WTC11 (cell line): Measurements from ENCODE around the gene UBE2L3. TPM values are rescaled to one million over a fixed set of nuclear protein-coding genes. Genes with fewer than 3 reads are reported as not detected.

Source experiments
- ATAC-seq: fragments of 200-7000 bp; cut with Tn5 transposase; 2 replicates; pipeline ENCODE4 v1.10.0; 2021; ENCODE audit warnings: mild to moderate bottlenecking, moderate library complexity
- CTCF ChIA-PET: fragments of 300-600 bp; sonication (Branson Sonifier 250); formaldehyde crosslinking; loops from one replicate; lab custom pipeline; 2021; ENCODE audit warnings: antibody characterized with exemption; lab: Charles Lee
- POLR2A ChIA-PET: fragments of 350-600 bp; sonication (Branson Sonifier 250); formaldehyde crosslinking; loops from one replicate; lab custom pipeline; 2021; ENCODE audit warnings: antibody characterized with exemption; lab: Charles Lee
- DNase-seq: peaks from one replicate; pipeline ENCODE4 v3.0.0; 2021; ENCODE audit warnings: low spot score
- H3K27ac Mint-ChIP-seq: 2 replicates; pipeline ENCODE4 v1.8.0; 2021; ENCODE audit warnings: mixed read lengths
- H3K27me3 Mint-ChIP-seq: 2 replicates; pipeline ENCODE4 v1.8.0; 2021; ENCODE audit warnings: low read depth, mild to moderate bottlenecking, moderate library complexity, mixed read lengths
- H3K36me3 Mint-ChIP-seq: 2 replicates; pipeline ENCODE4 v1.8.0; 2021; ENCODE audit warnings: mixed read lengths
- H3K4me1 Mint-ChIP-seq: 2 replicates; pipeline ENCODE4 v1.8.0; 2022; ENCODE audit warnings: mixed read lengths
- H3K4me3 Mint-ChIP-seq: 2 replicates; pipeline ENCODE4 v1.8.0; 2021; ENCODE audit warnings: mild to moderate bottlenecking, moderate library complexity, mixed read lengths
- H3K9me3 Mint-ChIP-seq: 2 replicates; pipeline ENCODE4 v1.8.0; 2021; ENCODE audit warnings: mixed read lengths
- ATF1 ChIP-seq: sonication (generic); formaldehyde crosslinking; IDR thresholded peaks from 2 replicates; pipeline ENCODE4 v1.8.1; 2023; ENCODE audit warnings: mild to moderate bottlenecking, moderate library complexity, missing genetic modification reagents
- FOXP1 ChIP-seq: sonication (generic); formaldehyde crosslinking; IDR thresholded peaks from 2 replicates; pipeline ENCODE4 v1.8.0; 2022; ENCODE audit warnings: missing genetic modification reagents, mild to moderate bottlenecking, moderate library complexity, borderline replicate concordance
- GRHL2 ChIP-seq: fragments of 250-450 bp; sonication (Bioruptor Pico); IDR thresholded peaks from 2 replicates; pipeline ENCODE4 v1.8.0; 2022; ENCODE audit warnings: mild to moderate bottlenecking, moderate library complexity; ENCODE audit not compliant: insufficient replicate concordance, severe bottlenecking
- KAT7 ChIP-seq: sonication (generic); formaldehyde crosslinking; IDR thresholded peaks from 2 replicates; pipeline ENCODE4 v1.8.1; 2023; ENCODE audit warnings: missing genetic modification reagents, mild to moderate bottlenecking, borderline replicate concordance
- NR2C2 ChIP-seq: sonication (generic); formaldehyde crosslinking; IDR thresholded peaks from 2 replicates; pipeline ENCODE4 v1.8.0; 2022; ENCODE audit warnings: mild to moderate bottlenecking, missing genetic modification reagents
- SP1 ChIP-seq: sonication (generic); formaldehyde crosslinking; conservative IDR thresholded peaks from 2 replicates; pipeline ENCODE4 v1.8.1; 2022; ENCODE audit warnings: missing genetic modification reagents
- TEAD4 ChIP-seq: sonication (generic); formaldehyde crosslinking; IDR thresholded peaks from 2 replicates; pipeline ENCODE4 v1.8.0; 2022; ENCODE audit warnings: mild to moderate bottlenecking, missing genetic modification reagents
- ZNF232 ChIP-seq: sonication (generic); formaldehyde crosslinking; IDR thresholded peaks from 2 replicates; pipeline ENCODE4 v1.8.0; 2022; ENCODE audit warnings: mild to moderate bottlenecking, missing genetic modification reagents
- ZNF317 ChIP-seq: sonication (generic); formaldehyde crosslinking; IDR thresholded peaks from 2 replicates; pipeline ENCODE4 v1.8.1; 2023; ENCODE audit warnings: low read depth, mild to moderate bottlenecking, moderate library complexity, missing genetic modification reagents, borderline replicate concordance
- ZNF396 ChIP-seq: fragments of 250-450 bp; sonication (Bioruptor Pico); IDR thresholded peaks from 2 replicates; pipeline ENCODE4 v1.8.0; 2021; ENCODE audit warnings: mild to moderate bottlenecking, moderate library complexity, borderline replicate concordance
- ZNF671 ChIP-seq: fragments of 250-450 bp; sonication (Bioruptor Pico); IDR thresholded peaks from 2 replicates; pipeline ENCODE4 v1.8.0; 2021; ENCODE audit warnings: mild to moderate bottlenecking
- total RNA-seq: library from RNA; stranded (reverse); gene quantifications from 3 replicates; pipeline ENCODE4 v1.2.3, GENCODE V29; 2021
- TF ChIP-seq, protein P1 (sequence below): sonication (generic); formaldehyde crosslinking; IDR thresholded peaks from 2 replicates; pipeline ENCODE4 v1.8.0; 2022; ENCODE audit warnings: mild to moderate bottlenecking, missing genetic modification reagents
- TF ChIP-seq, protein P2 (sequence below): sonication (generic); formaldehyde crosslinking; IDR thresholded peaks from 2 replicates; pipeline ENCODE4 v1.8.1; 2023; ENCODE audit warnings: mild to moderate bottlenecking, missing genetic modification reagents
- TF ChIP-seq, protein P3 (sequence below): sonication (generic); formaldehyde crosslinking; IDR thresholded peaks from 2 replicates; pipeline ENCODE4 v1.8.0; 2022; ENCODE audit warnings: mild to moderate bottlenecking, missing genetic modification reagents
- TF ChIP-seq, protein P4 (sequence below): sonication (generic); formaldehyde crosslinking; IDR thresholded peaks from 2 replicates; pipeline ENCODE4 v1.8.1; 2022; ENCODE audit warnings: low read depth, missing genetic modification reagents, borderline replicate concordance

Gene UBE2L3
- total RNA-seq, 1 experiment from 2014 or later, result 79.1 TPM

DNA sequence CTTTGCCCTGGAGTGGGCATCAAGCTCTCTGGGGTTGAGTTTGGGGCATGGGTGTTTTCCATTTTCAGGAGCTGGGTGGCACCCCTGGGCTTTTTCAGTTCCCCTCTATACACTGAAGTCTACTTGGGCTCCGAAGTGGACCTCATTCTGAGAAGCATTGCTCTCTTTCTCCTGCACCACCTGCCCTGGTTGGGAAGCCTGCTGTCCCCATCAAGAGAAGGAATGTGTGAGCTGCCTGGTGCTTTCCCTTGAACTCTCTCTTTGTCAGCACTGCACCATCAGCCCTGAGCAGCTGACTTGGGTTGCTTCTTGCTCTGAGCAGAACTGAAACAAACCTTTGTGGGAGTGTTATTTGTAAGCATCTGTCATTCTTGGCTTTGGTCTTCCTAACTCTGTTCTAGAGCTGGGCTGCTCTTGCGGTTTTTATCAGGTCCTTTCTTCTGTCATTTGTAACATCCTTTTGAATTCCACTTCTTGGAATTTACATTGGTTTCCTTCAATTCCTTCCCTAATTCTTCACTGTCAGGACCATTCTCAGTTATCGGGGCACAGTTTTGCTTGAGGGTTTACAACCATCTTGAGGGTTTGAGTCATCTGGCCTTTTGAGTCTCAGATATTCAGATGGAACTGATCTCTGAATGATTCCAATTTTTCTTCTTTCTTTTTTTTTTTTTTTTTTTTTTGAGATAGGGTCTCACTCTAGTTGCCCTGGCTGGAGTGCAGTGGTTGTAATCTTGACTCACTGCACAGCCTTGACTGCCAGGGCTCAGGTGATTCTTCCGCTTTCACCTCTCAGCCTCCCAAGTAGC lies 20.5 kb downstream of the UBE2L3 start:
- POLR2A ChIA-PET, result no interaction called here
- ATAC-seq (no peak), DNase-seq (no peak)
- Mint-ChIP-seq H3K27ac (peak overlapping the region; percentile 51), H3K4me1 (peaks cover 20% of the 10 kb centered on the region), H3K36me3 (peaks cover 4% of the 10 kb centered on the region; the same call in 1 of the 2 replicates), H3K4me3 (no peak overlapping the region), H3K9me3 (no peaks in the 10 kb centered on the region), H3K27me3 (no peaks in the 10 kb centered on the region; the same call in 1 of the 2 replicates)
- TF ChIP-seq, protein P1, sequence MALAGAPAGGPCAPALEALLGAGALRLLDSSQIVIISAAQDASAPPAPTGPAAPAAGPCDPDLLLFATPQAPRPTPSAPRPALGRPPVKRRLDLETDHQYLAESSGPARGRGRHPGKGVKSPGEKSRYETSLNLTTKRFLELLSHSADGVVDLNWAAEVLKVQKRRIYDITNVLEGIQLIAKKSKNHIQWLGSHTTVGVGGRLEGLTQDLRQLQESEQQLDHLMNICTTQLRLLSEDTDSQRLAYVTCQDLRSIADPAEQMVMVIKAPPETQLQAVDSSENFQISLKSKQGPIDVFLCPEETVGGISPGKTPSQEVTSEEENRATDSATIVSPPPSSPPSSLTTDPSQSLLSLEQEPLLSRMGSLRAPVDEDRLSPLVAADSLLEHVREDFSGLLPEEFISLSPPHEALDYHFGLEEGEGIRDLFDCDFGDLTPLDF (CRISPR knock-in tag), result no peak
- TF ChIP-seq, protein P2, sequence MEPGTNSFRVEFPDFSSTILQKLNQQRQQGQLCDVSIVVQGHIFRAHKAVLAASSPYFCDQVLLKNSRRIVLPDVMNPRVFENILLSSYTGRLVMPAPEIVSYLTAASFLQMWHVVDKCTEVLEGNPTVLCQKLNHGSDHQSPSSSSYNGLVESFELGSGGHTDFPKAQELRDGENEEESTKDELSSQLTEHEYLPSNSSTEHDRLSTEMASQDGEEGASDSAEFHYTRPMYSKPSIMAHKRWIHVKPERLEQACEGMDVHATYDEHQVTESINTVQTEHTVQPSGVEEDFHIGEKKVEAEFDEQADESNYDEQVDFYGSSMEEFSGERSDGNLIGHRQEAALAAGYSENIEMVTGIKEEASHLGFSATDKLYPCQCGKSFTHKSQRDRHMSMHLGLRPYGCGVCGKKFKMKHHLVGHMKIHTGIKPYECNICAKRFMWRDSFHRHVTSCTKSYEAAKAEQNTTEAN, result no peak
- no peak for TF ChIP-seq ATF1 (CRISPR knock-in tag)
- CTCF ChIA-PET, result interaction anchor here (0.7 kb wide), 1 partner anchor 41 kb away, joined by 4 read pairs; no protein-coding TSS in a partner anchor

DNA sequence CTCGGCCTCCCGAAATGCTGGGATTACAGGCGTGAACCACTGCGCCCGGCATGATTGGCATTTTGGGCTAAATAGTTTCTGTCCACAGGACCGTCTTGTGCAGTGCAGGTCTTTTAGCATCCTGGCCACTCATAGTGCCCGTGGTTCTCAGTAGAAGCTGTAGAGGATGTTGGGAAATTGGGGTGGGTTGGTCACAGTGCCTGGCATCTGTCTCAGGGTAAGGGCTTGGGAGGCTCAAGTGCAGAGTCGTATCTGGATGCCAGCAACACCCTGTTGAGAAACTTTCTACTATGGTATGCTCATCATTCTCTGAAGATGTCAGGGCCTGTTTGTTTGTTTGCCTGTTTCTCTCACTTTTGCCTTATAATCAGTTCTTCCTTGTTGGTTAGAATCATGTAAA lies 21.9 kb downstream of the UBE2L3 start:
- CTCF ChIA-PET, result interaction anchor here (0.6 kb wide), 1 partner anchor 8 kb away, joined by 3 read pairs; no protein-coding TSS in a partner anchor
- DNase-seq (no peak), ATAC-seq (no peak)
- POLR2A ChIA-PET, result no interaction called here
- Mint-ChIP-seq H3K27me3 (no peaks in the 10 kb centered on the region; the same call in 1 of the 2 replicates), H3K9me3 (no peaks in the 10 kb centered on the region), H3K4me1 (peaks cover 18% of the 10 kb centered on the region), H3K36me3 (peaks cover 14% of the 10 kb centered on the region), H3K27ac (peak overlapping the region; percentile 61; the same call in 1 of the 2 replicates), H3K4me3 (no peak overlapping the region)
- TF ChIP-seq ZNF396 (CRISPR knock-in tag), result no peak
- TF ChIP-seq, protein P3, sequence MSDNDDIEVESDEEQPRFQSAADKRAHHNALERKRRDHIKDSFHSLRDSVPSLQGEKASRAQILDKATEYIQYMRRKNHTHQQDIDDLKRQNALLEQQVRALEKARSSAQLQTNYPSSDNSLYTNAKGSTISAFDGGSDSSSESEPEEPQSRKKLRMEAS (CRISPR knock-in tag), result no peak
- TF ChIP-seq ZNF317 (CRISPR knock-in tag), result no peak
- no peak for TF ChIP-seq TEAD4 (CRISPR knock-in tag)
- TF ChIP-seq ZNF671 (CRISPR knock-in tag), result no peak
- TF ChIP-seq SP1 (CRISPR knock-in tag), result no peak
- no peak for TF ChIP-seq FOXP1
- no peak for TF ChIP-seq KAT7
- no peak for TF ChIP-seq NR2C2 (CRISPR knock-in tag)
- TF ChIP-seq, protein P4, sequence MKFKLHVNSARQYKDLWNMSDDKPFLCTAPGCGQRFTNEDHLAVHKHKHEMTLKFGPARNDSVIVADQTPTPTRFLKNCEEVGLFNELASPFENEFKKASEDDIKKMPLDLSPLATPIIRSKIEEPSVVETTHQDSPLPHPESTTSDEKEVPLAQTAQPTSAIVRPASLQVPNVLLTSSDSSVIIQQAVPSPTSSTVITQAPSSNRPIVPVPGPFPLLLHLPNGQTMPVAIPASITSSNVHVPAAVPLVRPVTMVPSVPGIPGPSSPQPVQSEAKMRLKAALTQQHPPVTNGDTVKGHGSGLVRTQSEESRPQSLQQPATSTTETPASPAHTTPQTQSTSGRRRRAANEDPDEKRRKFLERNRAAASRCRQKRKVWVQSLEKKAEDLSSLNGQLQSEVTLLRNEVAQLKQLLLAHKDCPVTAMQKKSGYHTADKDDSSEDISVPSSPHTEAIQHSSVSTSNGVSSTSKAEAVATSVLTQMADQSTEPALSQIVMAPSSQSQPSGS, result no peak
- no peak for TF ChIP-seq ZNF232 (CRISPR knock-in tag)

DNA sequence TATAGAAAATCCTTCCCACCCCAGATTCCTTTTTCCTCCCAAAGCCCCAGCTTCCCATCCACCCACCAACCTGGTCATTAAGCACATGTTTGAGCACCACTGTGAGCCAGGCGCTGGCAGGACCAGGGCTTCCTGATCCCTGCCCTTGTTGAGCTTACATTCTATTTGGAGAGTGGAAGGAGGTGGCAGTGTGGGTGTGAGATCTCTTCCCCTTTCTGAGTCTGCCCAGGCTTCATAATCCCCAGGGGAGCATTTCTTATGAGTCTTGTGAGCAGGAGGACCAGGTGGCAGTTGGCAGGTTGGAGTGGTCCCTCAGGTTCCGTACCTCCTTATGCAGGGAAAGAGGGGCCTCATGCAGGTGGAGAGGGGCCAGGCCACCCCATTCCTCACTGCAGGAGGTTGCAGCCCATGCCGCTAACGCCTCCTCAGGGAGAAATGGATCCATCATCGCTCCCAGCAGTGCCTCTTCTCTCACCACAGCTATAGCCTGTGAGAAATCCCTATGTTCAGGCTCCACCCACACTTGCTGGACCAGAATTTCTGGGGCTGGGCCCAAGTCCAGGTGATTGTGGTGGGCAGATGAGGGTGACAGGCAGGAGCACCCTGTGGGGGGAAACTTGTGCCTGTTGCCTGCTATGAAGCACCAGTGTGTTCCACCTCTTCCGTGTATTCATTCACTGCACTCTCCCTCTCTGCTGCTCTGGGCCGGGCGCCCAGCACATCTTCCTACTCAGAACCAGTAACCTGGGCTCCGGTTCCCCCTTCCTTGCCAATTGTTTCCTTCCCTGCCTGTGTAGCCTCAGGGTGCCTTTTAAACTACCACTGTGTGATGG lies 23.5 kb downstream of the UBE2L3 start:
- Mint-ChIP-seq H3K4me3 (no peak overlapping the region), H3K4me1 (peaks cover 18% of the 10 kb centered on the region), H3K27me3 (no peaks in the 10 kb centered on the region; the same call in 1 of the 2 replicates), H3K36me3 (peaks cover 25% of the 10 kb centered on the region), H3K27ac (peak overlapping the region; percentile 84), H3K9me3 (no peaks in the 10 kb centered on the region)
- CTCF ChIA-PET, result interaction anchor here (1.2 kb wide), 1 partner anchor 21 kb away, joined by 3 read pairs; no protein-coding TSS in a partner anchor
- ATAC-seq (no peak), DNase-seq (no peak)
- POLR2A ChIA-PET, result no interaction called here
- no peak for TF ChIP-seq GRHL2 (CRISPR knock-in tag)
- TF ChIP-seq, all 79 proteins: peak for 0
